ENCODE data around the gene HELB. TPM values are rescaled to one million over a fixed set of nuclear protein-coding genes. Genes with fewer than 3 reads are reported as not detected.

The HELB gene
- total RNA-seq, 1 experiment from 2014 or later: 10.0 TPM

DNA sequence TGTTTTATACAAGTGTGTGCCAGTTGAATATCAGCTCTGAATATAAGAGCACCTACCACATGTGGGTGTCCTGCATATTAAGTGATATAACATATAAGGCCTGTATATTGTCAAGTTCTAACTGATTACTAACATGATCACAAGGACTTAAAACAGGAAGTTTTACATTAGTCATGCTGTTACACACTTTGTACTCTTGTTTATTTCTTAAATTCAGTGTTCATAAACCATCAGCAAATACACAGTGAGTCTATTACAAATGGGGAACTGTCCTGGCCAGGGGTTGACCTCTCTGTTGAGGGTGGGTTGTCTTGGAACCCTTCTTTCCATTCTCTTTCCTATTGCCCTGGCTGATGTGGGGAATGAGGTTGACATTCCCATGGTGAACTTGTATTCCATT lies 19.1 kb downstream of the HELB start:
- Histone ChIP-seq H3K9me2 (ENCODE audit: insufficient read depth) (peaks cover 6% of the 10 kb centered on the region; the same call in 1 of the 2 replicates), H3K4me1 (replicated peaks; ENCODE audit: insufficient read depth) (no peaks in the 10 kb centered on the region), H3F3A (ENCODE audit: insufficient read depth, low read depth) (no peaks in the 10 kb centered on the region), H2AFZ (no peak overlapping the region), H3K4me2 (no peak overlapping the region), H3K4me3 (no peak overlapping the region), H3K9me3 (ENCODE audit: insufficient read depth, low read depth) (no peaks in the 10 kb centered on the region), H3K27me3 (ENCODE audit: insufficient read depth, low read depth) (no peaks in the 10 kb centered on the region), H3K79me2 (ENCODE audit: low read depth) (no peaks in the 10 kb centered on the region), H3K36me3 (ENCODE audit: low read depth) (no peaks in the 10 kb centered on the region), H4K20me1 (ENCODE audit: insufficient read depth) (no peaks in the 10 kb centered on the region), H3K27ac (no peak overlapping the region)
- TF ChIP-seq, protein P1, sequence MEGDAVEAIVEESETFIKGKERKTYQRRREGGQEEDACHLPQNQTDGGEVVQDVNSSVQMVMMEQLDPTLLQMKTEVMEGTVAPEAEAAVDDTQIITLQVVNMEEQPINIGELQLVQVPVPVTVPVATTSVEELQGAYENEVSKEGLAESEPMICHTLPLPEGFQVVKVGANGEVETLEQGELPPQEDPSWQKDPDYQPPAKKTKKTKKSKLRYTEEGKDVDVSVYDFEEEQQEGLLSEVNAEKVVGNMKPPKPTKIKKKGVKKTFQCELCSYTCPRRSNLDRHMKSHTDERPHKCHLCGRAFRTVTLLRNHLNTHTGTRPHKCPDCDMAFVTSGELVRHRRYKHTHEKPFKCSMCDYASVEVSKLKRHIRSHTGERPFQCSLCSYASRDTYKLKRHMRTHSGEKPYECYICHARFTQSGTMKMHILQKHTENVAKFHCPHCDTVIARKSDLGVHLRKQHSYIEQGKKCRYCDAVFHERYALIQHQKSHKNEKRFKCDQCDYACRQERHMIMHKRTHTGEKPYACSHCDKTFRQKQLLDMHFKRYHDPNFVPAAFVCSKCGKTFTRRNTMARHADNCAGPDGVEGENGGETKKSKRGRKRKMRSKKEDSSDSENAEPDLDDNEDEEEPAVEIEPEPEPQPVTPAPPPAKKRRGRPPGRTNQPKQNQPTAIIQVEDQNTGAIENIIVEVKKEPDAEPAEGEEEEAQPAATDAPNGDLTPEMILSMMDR (conservative IDR thresholded peaks at IDR 0.05): no peak
- TF ChIP-seq EZH2 (IDR thresholded peaks at IDR 0.05; ENCODE audit: low read depth): no peak
- ChIA-PET CTCF (no interaction called here), POLR2A (ENCODE audit: unreplicated experiment) (no interaction called here)
- no peak for DNase-seq
- intact Hi-C loops (cut with micrococcal nuclease; ENCODE audit: unreplicated experiment): no loop called here
- BruUV-seq (replicated peaks): no TSS peak

DNA sequence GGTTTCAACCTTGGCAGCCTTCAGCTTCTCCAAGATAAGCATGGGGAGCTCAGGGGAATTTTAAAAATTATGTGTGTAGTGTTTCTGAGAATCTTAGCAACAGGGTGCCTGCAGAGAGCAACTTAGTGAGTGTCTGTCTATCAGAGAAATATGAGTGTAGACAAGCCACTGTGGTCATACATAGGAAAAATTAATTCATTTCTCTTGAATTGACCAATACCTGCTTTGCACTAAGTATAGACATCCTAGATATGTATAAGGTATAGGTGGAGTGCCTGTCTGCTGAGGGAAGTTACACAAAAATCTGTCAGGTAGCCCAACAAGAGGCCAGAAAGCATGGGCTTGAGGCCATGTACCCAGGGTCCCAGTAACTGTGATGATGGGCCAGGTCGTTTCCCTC lies 20.7 kb downstream of the HELB start:
- POLR2A ChIA-PET (ENCODE audit: unreplicated experiment): no interaction called here
- intact Hi-C loops (cut with micrococcal nuclease; ENCODE audit: unreplicated experiment): no loop called here
- no peak for DNase-seq
- no peaks in the 10 kb centered on the region for H3K9me3 ChIP-seq (ENCODE audit: insufficient read depth, low read depth)
- TF ChIP-seq EZH2 (IDR thresholded peaks at IDR 0.05; ENCODE audit: low read depth): no peak
- TF ChIP-seq, protein P1 (conservative IDR thresholded peaks at IDR 0.05): no peak
- CTCF ChIA-PET: no interaction called here
- H3K9me2 ChIP-seq (ENCODE audit: insufficient read depth): peaks cover 9% of the 10 kb centered on the region; the same call in 1 of the 2 replicates
- H3K4me3 ChIP-seq: no peak overlapping the region
- H3K4me2 ChIP-seq: no peak overlapping the region
- no peaks in the 10 kb centered on the region for H3K36me3 ChIP-seq (ENCODE audit: low read depth)
- BruUV-seq (replicated peaks): no TSS peak
- no peak overlapping the region for H3K27ac ChIP-seq
- H2AFZ ChIP-seq: no peak overlapping the region
- H3K27me3 ChIP-seq (ENCODE audit: insufficient read depth, low read depth): no peaks in the 10 kb centered on the region
- no peaks in the 10 kb centered on the region for H3F3A ChIP-seq (ENCODE audit: insufficient read depth, low read depth)
- no peaks in the 10 kb centered on the region for H3K4me1 ChIP-seq (replicated peaks; ENCODE audit: insufficient read depth)
- H4K20me1 ChIP-seq (ENCODE audit: insufficient read depth): no peaks in the 10 kb centered on the region
- H3K79me2 ChIP-seq (ENCODE audit: low read depth): no peaks in the 10 kb centered on the region

DNA sequence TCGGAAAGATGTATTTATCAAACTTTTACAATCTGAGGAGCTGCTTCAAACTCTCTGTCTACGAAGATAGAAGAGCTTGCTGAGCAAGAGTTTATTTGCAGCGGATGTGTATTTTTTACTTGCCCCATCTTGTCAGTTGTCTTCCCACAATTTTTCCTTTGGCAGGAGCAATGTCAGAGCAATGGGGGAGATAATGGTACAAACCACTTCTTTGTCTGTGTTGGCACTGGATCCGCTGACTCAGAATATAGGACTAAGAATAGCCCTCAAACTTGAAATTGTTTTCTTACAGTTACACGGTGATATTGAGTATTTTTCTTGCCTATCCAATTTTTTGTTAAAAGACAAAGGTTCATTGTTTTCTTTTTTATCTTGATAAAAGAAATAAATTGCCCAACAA lies 27.6 kb downstream of the HELB start:
- H3K9me3 ChIP-seq (ENCODE audit: insufficient read depth, low read depth): no peaks in the 10 kb centered on the region
- DNase-seq: no peak
- no peaks in the 10 kb centered on the region for H3F3A ChIP-seq (ENCODE audit: insufficient read depth, low read depth)
- no peaks in the 10 kb centered on the region for H3K36me3 ChIP-seq (ENCODE audit: low read depth)
- ChIA-PET POLR2A (ENCODE audit: unreplicated experiment) (interaction anchor here (0.7 kb wide), 1 partner anchor 307 kb away, joined by 3 read pairs; no protein-coding TSS in a partner anchor), CTCF (no interaction called here)
- no peaks in the 10 kb centered on the region for H4K20me1 ChIP-seq (ENCODE audit: insufficient read depth)
- no peaks in the 10 kb centered on the region for H3K79me2 ChIP-seq (ENCODE audit: low read depth)
- no peaks in the 10 kb centered on the region for H3K27me3 ChIP-seq (ENCODE audit: insufficient read depth, low read depth)
- peaks cover 4% of the 10 kb centered on the region; the same call in 1 of the 2 replicates for H3K9me2 ChIP-seq (ENCODE audit: insufficient read depth)
- no peak overlapping the region for H3K4me3 ChIP-seq
- no peak overlapping the region for H3K27ac ChIP-seq
- BruUV-seq (replicated peaks): no TSS peak
- no peaks in the 10 kb centered on the region for H3K4me1 ChIP-seq (replicated peaks; ENCODE audit: insufficient read depth)
- TF ChIP-seq EZH2 (IDR thresholded peaks at IDR 0.05; ENCODE audit: low read depth): no peak
- TF ChIP-seq, protein P1 (conservative IDR thresholded peaks at IDR 0.05): no peak
- no peak overlapping the region for H3K4me2 ChIP-seq
- intact Hi-C loops (cut with micrococcal nuclease; ENCODE audit: unreplicated experiment): no loop called here
- H2AFZ ChIP-seq: no peak overlapping the region
